Activated CD4-positive, alpha-beta T cell treated with anti-CD3 and anti-CD28 coated beads, Interleukin-2, amount 50 U/mL, for 24 hours (primary cell): ENCODE measurements around the gene C6.
"Not testable (repeated sequence)": the region's sequence is repeated elsewhere in the genome, so short reads cannot be mapped to it uniquely, and the experiment has no call there.

Experiments
- DNase-seq, 2 donors: peaks; one replicate each; pipeline ENCODE4 v3.0.0-alpha.2; 2020; ENCODE audit warnings: low read depth in 1 of 2, low spot score in 1 of 2

Gene C6

GRCh38 chr5:41213340-41213739 is at the start of gene C6:
C6 (minus strand) TSS chr5:41213532; CDS start chr5:41203230, 10,302 bp downstream.
- no peak for DNase-seq

- DNase-seq = no peak
These were observed 43.1 kb upstream of the C6 start for GRCh38 chr5:41256400-41256799.

GRCh38 chr5:41253109-41253508 is 39.8 kb upstream of the C6 start:
- DNase-seq = no peak

GRCh38 chr5:41252036-41252435 is 38.7 kb upstream of the C6 start:
- no peak for DNase-seq

GRCh38 chr5:41250351-41250987 is 37.1 kb upstream of the C6 start:
- no peak for DNase-seq

- no peak for DNase-seq
These were observed 33.8 kb upstream of the C6 start for GRCh38 chr5:41247135-41247534.

- DNase-seq = no peak
These were observed 33.0 kb upstream of the C6 start for GRCh38 chr5:41246376-41246775.

GRCh38 chr5:41243558-41243957 is 30.2 kb upstream of the C6 start:
- DNase-seq = no peak

GRCh38 chr5:41240985-41241384 is 27.7 kb upstream of the C6 start:
- no peak for DNase-seq

GRCh38 chr5:41240390-41240789 is 27.1 kb upstream of the C6 start:
- no peak for DNase-seq

- no peak for DNase-seq
These were observed 21.1 kb upstream of the C6 start for GRCh38 chr5:41234475-41234874.

GRCh38 chr5:41232797-41233196 is 19.5 kb upstream of the C6 start:
- DNase-seq = no peak

- DNase-seq = not testable (repeated sequence)
These were observed 16.9 kb upstream of the C6 start for GRCh38 chr5:41230276-41230675.

GRCh38 chr5:41223962-41224361 is 10.6 kb upstream of the C6 start:
- DNase-seq = no peak

GRCh38 chr5:41219658-41220269 is 6.4 kb upstream of the C6 start:
- no peak for DNase-seq

GRCh38 chr5:41218929-41219657 is 5.8 kb upstream of the C6 start:
- no peak for DNase-seq

GRCh38 chr5:41214182-41214581 is 850 bp upstream of the C6 start:
- no peak for DNase-seq

- DNase-seq = no peak
These were observed 397 bp downstream of the C6 start for GRCh38 chr5:41212935-41213334.

- DNase-seq = no peak
These were observed 1.9 kb downstream of the C6 start for GRCh38 chr5:41211417-41211816.

- DNase-seq = not testable (repeated sequence)
These were observed 7.9 kb downstream of the C6 start for GRCh38 chr5:41205475-41205874.

GRCh38 chr5:41203033-41203432 is 10.3 kb downstream of the C6 start:
- DNase-seq = no peak

- DNase-seq = no peak
These were observed 12.1 kb downstream of the C6 start for GRCh38 chr5:41201082-41201772.
